ENCODE results near the gene RBM33.

The RBM33 gene

DNA sequence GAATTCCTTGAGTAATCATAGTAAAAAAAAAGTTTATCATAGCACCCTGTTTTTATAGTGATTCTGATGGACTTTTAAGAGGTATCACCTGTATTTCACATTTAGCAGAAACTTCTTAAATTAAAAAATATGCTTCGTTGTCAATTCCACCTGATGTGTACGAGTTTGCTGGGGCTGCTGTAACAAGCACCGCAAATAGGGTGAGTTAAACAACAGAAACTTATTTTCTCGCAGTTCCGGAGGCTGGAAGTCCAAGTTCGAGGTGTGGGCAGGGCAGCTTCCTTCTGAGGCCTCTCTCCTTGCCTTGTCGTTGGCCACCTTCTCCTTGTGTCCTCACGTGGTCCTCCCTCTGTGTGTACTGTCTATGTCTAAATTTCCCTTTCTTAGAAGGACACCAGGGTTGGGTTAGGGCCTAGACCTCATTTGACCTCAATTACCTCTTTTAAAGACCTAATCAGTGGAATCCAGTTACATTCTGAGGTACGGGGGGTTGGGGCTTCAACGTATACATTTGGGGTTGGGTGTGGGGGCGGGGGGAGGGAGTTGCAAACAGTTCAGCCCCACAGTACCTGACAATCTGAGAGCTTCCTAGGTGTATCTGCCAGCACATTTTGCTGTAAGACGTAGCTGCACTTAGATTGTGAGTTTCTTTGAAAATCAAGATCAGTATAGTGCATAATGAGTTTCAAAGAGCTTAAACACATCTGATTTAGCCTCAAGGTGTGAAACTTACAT is 72.7 kb downstream of the RBM33 start:
- DNase-seq (ENCODE audit: extremely low read depth in 1 of 2, low read depth in 1 of 2), result no peak

DNA sequence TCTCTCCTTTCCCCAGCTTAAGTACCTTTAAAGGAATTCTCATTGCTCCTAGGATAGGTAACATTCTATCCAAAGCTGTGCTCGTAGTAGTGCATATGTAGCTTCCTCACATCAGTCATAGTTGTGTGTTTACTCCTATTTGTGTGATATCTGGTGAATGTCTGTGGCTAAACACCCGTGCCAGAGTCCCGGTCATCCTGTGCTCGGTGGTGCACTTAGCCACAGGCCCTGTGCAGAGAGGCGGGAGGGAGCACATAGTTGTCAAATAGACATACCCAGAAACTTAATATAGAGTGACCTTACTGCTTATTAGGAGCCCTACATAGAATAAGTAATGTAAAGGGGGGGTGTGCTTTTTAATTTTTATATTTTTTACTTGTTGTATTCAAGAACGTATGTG is 76.6 kb downstream of the RBM33 start:
- DNase-seq (ENCODE audit: extremely low read depth in 1 of 2, low read depth in 1 of 2), result no peak

DNA sequence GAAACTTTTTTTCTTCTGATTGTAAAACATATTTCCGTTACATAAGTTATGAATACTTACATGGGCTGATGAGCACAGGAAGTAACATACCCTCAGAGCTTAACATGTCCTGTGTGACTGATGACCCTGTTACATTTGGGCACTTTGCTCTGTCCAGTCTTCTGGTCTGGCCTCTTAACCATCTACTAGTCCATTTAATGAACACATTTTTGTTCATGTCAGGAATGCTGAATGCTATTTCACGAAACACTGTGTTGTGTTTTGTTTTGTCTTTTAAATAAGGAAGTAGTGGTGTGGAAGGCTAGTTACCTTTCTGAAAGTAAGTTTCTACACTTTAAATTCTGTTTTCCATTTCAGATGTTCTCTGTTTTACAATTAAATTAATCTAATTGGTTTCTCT is 77.7 kb downstream of the RBM33 start:
- no peak for DNase-seq (ENCODE audit: extremely low read depth in 1 of 2, low read depth in 1 of 2)

DNA sequence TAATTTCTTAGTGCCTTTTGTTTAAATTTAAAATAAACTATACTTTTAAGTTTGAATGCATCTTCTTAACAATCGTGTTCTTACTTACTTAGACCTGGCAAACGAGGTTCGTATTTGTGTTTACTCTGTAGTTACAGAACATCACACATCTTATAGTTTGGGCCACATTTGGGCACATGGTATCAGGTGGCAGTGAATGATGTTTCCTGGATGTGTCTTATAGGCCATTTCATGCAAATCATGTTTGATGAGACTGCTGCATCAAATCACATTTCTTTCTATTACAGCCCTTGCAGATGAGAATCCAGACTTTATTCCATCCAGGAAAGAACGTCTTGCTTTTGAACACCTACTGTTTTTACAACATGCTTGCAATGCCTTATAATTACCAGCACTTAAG is 78.5 kb downstream of the RBM33 start:
- DNase-seq (ENCODE audit: extremely low read depth in 1 of 2, low read depth in 1 of 2), result no peak

DNA sequence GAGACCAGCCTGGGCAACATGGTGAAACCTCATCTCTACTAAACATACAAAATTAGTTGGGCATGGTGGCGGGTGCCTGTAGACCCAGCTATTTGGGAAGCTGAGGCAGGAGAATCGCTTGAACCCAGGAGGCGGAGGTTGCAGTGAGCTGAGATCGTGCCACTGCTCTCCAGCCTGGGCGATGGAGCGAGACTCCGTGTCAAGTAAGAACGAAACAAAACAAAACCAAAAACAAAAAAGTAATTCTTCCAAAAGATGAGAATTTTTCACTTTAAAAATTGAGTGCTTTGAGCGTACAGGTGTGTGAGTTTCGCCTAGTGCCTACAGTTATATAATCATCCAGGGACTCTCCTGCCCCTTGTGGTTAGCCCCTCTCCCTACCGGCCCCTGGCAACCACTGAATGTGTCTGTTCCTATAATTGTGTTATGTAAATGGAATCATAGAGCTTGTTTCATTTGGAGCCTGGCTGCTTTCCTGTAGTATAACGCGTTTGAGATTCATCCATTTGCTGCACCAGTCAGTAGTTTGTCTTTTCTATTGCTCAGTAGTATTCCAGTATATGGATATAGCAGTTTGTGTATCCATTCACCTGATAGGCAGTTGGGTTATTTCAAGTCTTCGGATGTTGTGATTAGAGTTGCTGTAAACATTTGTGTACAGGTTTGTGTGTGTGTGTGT is 80.0 kb downstream of the RBM33 start:
- DNase-seq (ENCODE audit: extremely low read depth in 1 of 2, low read depth in 1 of 2), result no peak

DNA sequence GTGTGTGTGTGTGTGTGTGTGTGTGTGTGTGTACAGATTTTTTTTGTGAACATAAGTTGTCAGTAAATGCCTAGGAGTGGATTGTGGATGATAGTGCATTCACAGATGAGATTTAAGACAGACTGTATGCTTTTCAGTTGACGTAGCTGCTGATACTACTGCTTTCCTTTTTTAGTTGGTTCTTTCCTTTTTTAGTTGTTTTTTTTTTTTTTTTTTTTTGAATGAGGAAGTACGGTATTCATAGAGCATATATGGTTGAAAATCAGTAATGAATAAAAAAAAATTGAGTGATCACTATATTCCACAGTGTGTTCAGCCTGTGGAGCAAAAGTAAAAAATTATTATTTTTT is 80.5 kb downstream of the RBM33 start:
- no peak for DNase-seq (ENCODE audit: extremely low read depth in 1 of 2, low read depth in 1 of 2)

DNA sequence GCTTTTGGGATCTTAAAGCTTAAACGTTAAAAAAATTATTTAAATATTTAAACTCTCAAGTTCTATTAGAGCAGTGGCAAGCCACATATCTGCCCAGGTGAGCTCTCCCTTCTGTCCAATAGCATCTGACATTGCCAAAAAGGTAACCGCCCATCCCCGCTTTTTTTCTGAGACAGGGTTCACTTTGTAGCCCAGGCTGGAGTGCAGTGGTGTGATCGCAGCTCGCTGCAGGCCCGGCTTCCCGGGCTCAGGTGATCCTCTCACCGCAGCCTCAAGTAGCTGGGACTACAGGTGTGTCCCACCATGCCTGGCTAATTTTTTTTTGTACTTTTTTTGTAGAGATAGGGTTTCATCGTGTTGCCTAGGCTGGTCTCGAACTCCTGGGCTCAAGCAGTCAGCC is 83.2 kb downstream of the RBM33 start:
- no peak for DNase-seq (ENCODE audit: extremely low read depth in 1 of 2, low read depth in 1 of 2)

DNA sequence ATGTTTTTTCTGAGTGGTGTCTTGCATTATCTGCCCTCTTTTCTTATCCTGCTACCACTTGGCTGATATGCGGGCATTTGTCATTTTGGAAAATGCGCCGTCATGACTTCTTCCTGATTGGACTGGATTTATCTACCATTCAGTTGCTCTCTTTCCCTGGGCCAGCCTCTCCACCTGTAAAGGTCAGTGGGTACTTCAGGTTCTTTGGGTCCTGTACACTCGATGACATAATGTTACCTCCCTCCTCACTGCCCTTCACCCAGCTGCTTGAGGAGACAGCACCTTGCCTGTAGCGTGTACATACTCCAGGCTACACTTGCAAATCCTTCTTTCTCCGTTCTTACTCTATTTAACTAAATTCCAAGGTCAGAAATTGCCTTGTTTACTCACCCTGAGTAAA is 83.7 kb downstream of the RBM33 start:
- DNase-seq (ENCODE audit: extremely low read depth in 1 of 2, low read depth in 1 of 2), result no peak

DNA sequence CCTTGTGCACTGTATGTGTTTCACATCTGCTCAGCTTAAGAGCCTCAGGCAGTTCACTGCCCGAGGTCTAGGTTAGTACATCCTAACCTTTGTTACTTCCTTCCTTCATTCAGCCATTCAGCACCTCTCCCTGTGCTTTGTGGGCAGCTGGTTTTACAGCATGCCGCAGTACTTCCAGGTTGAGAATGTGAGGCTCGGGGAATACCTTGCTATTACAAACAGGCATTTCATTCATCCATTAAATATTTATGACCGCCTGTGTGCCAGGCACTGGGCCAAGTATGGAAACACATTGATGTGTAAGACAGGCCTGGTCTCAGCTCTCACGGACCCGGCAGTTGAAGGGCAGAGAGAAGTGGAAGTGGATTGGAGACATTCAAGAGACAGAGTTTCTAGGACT is 85.4 kb downstream of the RBM33 start:
- no peak for DNase-seq (ENCODE audit: extremely low read depth in 1 of 2, low read depth in 1 of 2)

DNA sequence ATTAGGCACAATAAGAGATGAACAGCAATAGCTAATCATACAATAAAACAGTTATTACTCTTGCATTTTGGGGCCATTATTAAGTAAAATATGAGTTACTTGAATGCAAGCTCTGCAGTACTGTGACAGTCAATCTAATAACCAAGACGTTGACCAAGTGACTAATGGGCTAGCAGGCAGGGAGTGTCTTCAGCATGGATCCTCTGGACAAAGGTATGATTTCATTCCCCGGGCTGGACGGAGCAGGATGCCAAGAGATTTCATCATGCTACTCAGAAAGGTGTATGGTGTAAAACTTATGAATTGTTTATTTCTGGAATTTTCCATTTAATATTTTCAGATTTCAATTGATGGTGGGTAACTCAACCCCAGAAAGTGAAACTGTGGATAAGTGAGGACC is 86.9 kb downstream of the RBM33 start:
- no peak for DNase-seq (ENCODE audit: extremely low read depth in 1 of 2, low read depth in 1 of 2)

DNA sequence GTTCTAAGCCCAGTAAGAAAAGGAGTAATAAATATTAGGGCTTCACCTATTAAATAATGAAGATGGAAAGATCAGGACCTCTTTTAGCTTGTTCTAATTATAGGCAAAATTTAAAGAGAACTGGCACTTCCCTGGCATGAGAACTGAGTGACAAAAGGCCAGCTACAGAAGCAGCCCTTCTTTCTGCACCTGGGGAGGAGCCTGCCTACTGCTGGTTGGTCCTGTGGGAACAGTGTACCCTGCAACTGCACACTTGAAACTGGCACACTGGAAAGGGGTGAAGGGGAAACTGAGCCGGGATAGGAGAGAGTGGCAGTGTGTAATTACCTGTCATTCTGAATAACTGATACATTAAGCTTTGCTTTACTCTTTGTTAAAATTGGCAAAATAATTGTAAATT is 87.4 kb downstream of the RBM33 start:
- no peak for DNase-seq (ENCODE audit: extremely low read depth in 1 of 2, low read depth in 1 of 2)

DNA sequence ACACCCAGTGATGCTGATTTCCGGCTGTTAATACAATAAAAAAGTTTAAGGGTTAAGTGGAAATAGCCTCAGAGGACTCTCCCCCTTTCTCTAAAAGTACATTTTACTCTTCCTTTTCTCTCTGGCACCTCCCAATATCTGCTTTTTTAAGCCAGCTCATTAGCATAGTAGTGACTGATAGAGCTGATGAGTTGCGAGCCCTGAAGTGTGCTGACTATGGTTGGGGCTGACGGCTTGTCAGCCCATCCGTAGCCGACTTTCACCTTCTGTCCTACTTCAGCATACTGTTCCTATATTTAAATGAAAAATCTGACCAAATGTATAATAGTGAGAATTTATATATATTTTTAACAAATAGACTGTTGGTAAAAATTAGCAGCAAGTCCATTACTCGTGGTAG is 87.8 kb downstream of the RBM33 start:
- DNase-seq (ENCODE audit: extremely low read depth in 1 of 2, low read depth in 1 of 2), result no peak

DNA sequence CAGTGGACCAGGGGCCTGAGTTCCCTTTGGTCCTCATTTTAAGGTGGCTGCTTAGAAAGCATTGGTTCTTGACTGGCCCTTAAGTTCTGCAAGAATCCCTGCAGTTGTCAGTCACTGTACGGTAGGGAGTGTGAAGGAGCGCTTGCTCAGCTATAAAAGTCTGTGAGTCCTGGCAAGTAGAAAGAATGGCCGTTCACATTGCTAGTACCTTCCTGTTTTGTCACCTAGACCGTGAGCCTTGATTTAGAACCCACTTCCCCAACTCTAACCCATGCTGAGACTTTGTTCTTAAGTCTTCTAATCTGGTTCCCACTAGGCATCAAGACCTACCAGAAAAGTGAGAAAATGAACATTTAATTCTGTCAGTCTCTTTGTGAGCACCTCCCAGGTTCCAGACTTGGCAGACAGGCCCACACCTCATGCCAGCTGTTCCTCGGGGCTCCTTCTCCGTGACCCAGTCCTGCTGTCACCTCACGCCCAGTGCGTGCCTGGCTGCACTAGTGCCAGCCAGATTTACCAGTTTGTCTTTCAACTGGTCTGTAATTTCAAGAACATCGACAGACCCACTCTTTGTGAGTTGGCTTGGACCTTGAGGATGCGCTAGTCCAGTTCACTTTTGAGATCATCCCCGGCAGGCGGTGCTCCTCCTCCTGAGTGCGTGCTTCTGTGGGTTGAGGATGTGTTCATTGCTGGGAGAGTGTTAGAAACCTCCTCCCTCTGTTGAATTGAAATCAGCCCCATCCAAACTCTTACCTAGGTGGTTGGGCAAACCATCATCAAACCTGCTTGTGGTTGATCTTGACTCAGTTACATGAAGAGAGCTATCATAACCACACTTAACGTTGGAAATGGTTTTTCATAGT is 89.4 kb downstream of the RBM33 start:
- peak in 1 of 2 donors; percentile 9 for DNase-seq (ENCODE audit: extremely low read depth in 1 of 2, low read depth in 1 of 2)

DNA sequence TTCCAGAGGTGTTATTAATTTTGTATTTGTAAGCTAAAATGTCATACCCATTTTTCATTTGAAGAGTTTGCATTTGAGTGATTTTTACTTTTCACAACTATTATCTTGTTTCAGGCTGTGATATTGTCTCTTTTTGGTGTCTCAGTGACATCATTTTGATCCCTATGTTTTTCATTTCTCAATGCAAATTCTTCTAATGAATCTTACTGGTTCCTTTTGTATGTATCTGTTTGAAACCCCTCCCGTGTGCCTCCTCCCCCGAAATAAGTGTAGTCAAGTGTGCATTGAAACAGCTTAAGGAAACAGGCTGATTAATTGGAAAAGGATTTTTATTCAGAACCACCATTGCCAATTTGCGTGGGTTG is 90.0 kb downstream of the RBM33 start:
- no peak for DNase-seq (ENCODE audit: extremely low read depth in 1 of 2, low read depth in 1 of 2)

DNA sequence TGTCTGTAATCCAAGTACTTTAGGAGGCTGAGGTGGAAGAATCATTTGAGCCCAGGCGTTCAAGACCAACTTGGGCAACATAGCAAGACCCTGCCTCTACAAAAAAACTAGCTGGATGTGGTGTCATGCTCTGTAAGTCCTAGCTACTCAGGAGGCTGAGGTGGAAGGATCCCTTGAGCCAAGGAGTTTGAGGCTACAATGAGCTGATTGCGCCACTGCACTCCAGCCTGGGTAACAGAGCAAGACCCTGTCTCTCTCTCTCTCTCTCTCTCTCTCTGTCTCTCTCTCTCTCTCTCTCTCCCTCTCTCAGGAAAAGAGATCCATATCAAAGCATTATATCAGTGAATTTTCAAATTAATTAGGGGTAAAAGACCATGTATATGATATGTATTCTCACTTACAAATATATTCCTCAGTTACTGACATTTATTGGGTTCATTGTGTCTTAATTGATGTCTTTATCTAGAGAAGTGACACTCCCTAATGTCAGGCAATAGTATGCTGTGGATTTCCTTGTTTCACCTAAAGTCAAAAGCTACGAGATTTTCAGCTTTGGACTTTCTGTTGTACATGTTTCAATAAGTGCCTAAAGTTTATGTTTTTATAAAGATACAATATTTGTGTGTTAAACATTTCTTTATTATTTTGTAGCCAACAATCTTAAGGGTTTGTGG is 91.1 kb downstream of the RBM33 start:
- no peak for DNase-seq (ENCODE audit: extremely low read depth in 1 of 2, low read depth in 1 of 2)

DNA sequence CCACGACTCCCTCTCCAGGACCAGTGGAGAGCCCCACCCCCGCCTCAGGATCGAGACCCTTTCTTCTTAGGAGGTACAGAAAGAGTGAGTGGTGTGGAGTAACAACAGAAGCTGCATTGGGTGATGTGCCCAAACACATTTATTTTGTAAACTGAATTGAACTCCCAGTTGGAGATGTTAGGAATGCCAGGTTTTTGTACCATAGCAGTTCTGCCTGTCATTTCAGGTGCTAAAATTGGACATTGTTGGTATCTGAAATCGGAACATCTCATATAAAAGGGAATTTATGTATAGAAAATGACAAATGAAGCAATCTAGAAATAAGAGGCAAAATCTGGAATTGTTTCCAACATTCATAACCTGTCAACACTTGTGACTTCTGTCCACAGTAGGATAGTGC is 93.1 kb downstream of the RBM33 start:
- DNase-seq (ENCODE audit: extremely low read depth in 1 of 2, low read depth in 1 of 2), result no peak

DNA sequence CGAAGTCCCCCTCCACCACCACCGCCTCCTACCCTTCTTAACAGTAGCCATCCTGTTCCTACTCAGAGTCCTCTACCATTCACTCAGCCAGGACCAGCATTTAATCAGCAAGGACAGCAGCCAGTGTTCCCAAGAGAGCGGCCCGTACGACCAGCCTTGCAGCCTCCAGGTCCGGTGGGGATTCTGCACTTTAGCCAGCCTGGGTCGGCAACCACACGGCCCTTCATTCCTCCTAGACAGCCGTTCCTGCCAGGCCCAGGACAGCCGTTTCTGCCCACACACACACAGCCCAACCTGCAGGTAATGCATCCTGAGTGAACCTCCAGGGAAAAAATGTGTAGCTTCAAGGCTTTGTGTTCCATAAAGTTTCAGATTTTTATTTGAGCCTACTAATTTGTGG is 93.6 kb downstream of the RBM33 start:
- DNase-seq (ENCODE audit: extremely low read depth in 1 of 2, low read depth in 1 of 2), result no peak

DNA sequence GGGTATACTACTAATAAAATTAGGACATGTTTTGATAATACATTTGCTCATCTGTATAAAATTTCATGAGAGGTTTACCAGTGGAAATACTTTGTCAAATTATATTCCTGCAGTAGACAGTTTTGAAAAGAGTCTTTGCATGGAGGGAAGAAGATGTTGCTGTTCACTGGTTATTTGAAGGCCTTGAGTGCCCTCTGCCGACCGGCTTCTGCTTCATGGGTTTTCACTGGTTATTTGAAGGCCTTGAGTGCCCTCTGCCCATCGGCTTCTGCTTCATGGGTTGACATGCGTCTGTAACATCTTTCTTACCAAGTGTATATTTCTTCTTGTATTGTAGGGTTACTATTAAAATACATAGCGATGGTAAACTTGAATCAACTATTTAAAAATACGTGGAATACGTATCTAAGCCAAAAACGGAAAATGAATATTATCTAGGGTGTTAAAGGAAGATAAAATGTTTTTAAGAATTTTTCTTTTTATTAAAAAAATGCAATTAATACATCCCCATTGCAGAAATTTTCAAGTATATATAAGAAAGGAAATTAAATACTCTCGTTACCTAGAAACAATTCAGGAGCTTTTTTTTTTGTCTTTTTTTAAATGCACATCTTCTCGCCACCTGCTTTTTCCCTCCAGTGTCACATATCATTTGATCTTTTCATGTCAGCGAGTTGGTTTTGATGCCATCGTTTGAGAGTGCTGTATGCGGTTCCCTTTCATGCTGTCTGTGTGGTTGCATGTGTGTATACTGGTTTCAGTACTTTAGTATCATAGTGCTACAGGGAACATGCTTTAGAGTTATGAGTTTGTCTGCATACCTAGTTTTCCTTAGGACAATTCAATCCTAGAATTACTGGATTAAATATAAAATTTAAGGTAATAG is 94.4 kb downstream of the RBM33 start:
- DNase-seq (ENCODE audit: extremely low read depth in 1 of 2, low read depth in 1 of 2), result peak in 1 of 2 donors; percentile 51

DNA sequence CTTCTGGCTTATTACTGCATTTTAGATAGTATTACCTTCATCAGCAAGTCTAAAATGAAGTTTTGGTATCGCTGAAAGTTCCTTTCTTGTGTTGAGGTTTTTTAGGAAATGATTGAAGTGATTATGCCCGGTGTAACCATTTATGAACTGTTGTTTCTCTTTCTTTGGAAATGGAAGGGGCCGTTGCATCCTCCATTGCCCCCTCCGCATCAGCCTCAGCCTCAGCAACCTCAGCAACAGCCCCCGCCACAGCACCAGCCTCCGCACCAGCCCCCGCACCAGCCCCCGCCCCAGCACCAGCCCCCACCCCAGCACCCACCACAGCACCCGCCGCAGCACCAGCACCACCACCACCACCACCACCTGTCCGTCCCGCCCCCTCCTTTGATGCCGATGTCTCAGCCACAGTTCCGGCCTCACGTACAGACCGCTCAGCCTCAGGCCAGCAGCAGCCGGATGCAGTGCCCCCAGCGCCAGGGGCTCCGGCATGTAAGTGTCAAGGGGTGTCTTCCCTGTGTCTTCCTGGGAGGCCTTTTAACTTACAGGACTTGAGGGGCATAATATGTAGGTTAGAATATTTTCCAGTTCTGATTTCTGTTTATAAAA is 95.2 kb downstream of the RBM33 start:
- DNase-seq (ENCODE audit: extremely low read depth in 1 of 2, low read depth in 1 of 2), result no peak

DNA sequence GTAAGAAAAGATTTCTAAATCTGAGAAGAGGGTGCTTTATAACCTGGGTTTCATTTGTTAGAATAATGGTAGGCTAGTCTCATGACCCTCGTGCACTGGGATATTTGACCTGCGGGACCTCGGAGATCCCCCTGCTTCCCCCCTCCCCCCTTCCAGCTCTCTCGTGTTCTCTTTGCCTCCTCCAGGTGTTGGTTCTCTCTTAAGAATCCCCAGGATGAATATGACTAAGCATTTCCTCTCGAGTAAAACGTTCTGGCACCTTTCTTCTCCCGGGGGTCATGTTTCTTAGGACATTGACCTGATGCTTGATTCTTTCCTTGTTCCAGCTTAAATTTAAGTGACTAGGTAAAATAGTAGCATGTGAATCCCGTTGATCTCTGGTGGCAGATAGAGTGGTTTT is 96.6 kb downstream of the RBM33 start:
- DNase-seq (ENCODE audit: extremely low read depth in 1 of 2, low read depth in 1 of 2), result no peak
